ENCODE results near the gene ABTB2.
A peak's percentile ranks its signal among the peaks of the same experiment; 100 is the strongest.
"Not testable (repeated sequence)": the region's sequence is repeated elsewhere in the genome, so short reads cannot be mapped to it uniquely, and the experiment has no call there.

The ABTB2 gene

GRCh38 chr11:34260072-34260575 lies 97.7 kb downstream of the ABTB2 start:
- no peak for DNase-seq

DNA sequence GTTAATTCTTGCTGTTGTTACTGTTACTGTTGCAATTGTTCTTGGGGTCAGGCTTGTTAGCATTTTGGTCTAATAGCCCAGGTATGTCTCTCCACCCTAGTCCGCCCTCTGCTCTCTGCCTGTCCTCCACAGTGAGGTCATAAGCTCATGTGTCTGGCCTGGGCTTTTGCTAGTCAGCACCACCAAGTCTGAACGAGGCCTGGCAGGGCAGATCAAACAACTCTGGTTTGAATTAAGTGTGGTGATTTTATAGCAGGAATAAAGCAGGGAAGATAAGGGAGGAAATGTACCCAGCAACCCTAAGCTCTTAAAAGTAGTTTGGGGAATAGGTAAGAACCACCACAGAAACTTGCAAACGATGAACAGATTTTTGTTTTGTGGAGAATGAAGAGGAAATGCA lies 98.7 kb downstream of the ABTB2 start:
- DNase-seq: no peak

GRCh38 chr11:34256626-34257025 lies 101.2 kb downstream of the ABTB2 start:
- no peak for DNase-seq

- DNase-seq: no peak
Measured at GRCh38 chr11:34256150-34256549, 101.7 kb downstream of the ABTB2 start.

- DNase-seq: no peak
Measured at GRCh38 chr11:34255101-34255500, 102.7 kb downstream of the ABTB2 start.

DNA sequence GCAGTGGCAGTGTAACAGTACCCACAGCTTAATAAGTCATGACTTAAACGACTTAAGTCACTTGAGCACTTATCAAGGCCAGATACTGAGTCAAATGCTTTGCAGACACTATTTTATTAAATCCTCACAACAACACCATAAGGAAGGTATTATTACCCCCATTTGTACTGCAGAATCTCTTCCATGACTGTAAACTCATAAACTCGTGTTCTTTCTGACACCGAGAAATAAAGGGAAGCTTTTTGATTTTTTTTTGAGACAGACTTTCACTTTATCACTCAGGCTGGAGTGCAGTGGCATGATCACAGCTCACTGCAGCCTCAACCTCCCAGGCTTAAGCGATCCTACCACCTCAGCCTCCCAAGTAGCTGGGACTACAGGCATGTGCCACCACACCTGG lies 103.8 kb downstream of the ABTB2 start:
- DNase-seq: no peak

DNA sequence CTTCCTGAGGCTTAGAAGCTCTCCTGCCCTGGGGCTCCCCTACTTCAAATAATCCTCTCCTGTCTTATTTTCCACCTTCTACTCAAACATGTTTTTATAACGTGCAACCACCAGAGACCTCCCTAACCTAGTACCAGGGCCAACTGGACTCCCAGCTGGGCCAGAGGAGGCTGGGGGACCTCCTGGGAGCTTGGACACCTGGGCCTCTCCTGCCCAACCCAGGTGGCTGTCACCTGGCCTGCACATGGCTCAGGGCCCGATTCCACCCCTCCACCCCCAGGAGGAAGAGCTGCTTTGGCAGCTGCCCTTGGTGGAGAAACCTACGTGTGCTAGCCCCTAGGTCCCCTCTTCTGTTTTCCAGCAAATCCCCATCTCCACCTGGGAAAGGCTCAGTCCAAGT lies 105.2 kb downstream of the ABTB2 start:
- DNase-seq: no peak

GRCh38 chr11:34252015-34252414 lies 105.8 kb downstream of the ABTB2 start:
- no peak for DNase-seq

DNA sequence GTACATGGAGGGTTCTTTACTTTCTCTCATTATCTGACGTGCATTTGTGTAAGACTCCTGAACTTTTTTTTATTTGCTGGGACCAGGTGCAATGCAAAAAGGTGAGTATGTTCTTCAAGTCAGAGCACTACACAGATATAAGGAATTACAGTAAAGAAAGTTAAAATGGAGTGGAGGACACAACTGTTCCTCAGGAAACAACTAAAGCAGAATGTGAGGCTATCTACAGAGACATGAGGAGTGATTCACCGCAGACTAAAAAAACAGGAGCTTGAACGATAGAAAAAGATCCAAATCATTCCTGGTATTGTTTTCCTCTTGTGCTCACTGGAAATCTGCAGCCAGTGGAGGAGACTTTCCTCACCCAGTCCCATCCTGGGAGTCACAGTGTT lies 106.2 kb downstream of the ABTB2 start:
- peak; percentile 47 for DNase-seq

DNA sequence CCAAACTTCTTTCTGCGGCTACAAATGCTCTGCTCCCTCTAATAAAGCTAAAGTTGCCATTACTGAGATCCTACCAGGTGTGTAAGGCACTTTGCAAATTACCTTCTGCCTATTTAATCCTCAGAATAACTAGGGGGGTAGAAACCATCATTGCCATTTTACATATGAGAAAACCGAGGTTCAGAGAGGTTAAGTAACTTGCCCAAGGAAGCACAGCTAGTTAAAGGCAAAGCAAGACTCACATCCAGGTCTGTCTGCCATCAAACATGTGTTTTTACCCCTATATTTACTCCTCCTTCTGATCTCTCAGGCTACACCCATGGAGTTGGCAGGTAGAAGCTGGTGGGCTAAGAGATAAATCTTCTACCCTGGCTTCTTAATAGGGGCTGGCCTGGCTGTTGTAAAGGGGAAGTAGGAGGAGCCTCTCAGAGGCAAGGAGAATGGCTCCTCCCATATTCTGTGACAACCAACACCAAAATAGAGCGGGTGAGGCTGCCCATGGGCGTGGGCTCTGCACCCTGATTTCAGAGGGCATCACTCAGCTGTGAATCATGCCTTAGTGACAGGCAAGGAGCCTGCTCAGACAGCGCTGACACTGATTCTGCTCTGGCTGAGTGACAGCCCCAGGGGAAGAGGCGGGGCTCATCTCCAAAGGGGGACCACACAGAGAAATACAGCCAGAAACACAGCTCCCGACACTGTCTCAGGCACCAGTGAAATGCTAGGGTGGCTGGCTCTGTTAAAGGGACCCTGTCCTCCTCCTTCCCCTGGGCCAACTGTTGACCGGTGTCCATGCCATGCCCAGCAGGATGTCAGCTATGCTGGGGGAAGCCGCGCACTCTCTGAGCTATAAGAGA lies 106.8 kb downstream of the ABTB2 start:
- peak; percentile 74 for DNase-seq

DNA sequence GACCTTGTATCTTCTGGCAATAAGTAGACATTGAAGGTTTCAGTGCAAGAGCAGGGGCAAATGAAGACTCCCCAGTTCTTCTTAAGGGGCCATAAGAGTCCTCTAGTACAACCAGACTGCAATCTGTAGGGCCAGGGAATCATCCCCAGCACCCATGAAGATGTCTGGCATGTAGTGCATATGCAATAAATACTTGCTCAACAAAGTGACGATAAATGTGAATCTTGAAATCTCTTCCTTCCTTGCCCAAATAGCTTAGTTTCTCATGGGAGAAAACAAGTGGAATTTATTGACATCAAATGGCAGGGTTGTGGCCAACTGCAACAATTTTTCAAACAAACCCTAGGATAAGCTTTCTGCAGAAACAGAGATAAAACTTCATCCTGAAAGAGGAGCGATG lies 107.6 kb downstream of the ABTB2 start:
- no peak for DNase-seq

DNA sequence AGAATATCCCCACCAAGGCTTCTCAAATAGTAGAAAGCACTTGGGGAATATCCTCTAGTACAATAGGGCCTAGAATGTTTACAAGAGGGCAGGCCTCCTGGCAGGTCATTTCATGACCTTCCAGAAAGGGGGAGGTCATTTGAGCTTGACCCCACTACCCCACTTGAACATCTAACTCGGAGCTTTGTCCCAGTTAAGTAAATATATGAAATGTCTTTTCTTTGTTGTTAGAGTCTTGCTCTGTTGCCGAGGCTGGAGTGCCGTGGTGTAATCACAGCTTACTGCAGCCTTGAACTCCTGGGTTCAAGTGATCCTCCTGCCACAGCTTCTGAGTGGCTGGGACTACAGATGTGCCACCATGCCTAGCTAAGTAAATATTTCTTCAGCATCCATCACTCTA lies 108.4 kb downstream of the ABTB2 start:
- DNase-seq: no peak

DNA sequence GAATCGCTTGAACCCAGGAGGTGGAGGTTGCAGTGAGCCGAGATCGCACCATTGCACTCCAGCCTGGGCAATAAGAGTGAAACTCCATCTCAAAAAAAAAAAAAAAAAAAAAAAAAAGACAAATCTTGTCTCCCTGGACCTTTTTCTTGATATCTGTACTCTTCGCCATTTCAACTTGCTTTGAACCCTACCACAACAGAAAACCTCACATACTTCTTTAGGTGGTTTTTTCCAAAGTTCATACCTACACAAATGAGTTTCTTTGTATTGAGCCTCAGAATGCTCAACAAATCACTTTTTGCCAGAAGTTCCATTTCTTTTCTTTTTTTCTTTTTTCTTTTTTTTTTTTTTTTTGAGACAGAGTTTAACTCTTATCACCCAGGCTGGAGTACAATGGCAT lies 111.3 kb downstream of the ABTB2 start:
- not testable (repeated sequence) for DNase-seq

GRCh38 chr11:34245041-34245440 lies 112.8 kb downstream of the ABTB2 start:
- no peak for DNase-seq

DNA sequence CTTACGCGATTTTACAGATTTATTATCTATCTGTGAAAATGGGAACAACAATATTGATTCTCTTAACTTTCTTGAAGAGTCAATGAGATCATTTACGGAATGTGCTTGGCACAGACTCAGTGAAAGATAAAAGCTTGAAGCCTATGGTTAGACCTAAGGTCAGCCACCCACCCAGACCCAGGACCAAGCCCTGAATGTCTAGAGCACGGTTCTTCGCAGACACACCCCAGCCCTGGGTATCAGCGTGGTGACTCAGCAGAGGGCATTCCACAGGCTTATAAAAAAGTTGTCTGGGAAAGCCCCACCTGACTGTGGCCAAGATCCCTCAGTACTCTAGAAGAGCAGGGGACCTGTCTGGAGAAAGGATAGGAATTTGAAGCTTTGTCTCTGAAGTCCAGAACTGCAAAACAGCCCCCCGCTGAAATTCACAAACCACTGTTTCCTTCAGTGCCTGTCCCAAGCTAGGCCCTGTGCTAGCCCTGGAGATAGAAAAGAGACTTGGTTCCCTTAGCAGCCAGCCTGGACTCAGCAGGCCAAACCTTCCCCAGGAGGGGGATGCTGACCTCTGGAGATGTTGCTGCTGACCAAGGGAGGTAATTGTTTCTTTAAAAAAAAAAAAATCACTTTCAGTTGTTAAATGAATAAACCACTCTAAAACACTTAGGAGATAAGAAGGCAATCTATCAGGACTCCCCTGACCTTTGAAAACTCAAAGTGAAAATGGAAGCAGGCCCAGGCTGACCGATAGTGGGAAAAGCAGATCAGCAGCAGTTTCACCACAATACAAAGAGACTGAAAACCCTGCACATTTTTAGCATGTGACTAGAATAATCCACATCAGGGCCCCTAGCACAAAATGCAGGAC lies 114.0 kb downstream of the ABTB2 start:
- DNase-seq: peak; percentile 55

GRCh38 chr11:34242037-34242625 lies 115.7 kb downstream of the ABTB2 start:
- no peak for DNase-seq

- no peak for DNase-seq
Measured at GRCh38 chr11:34240150-34240494, 117.7 kb downstream of the ABTB2 start.

DNA sequence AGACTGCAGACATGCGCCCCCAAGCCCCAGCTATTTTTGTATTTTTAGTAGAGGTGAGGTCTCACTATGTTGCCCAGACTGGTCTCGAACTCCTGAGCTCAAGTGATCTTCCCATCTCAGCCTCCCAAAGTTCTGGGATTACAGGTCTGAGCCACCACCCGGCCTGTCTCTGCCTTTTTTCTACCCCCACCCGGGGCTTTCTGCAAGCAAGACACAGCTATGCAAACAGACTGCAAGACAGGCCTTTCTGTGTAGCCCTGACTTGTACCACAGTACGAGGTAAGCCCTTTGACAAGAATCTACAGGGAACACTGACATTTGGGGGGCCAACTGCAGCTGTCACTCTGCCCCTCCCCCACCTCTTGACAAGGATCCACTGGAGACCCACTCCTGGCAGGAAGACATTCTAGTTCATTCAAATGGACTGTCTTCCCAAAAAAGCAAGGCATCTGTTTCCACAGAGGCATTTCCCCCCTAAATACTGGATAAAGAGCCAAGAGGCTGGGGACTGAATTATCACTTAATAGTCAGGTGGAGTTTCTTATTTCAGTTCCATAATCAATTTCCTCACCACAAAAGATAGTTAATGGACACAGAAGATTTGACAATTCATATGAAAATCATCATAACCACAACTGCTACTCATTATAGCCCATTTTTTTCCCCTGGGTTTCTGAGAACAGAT lies 118.2 kb downstream of the ABTB2 start:
- no peak for DNase-seq

DNA sequence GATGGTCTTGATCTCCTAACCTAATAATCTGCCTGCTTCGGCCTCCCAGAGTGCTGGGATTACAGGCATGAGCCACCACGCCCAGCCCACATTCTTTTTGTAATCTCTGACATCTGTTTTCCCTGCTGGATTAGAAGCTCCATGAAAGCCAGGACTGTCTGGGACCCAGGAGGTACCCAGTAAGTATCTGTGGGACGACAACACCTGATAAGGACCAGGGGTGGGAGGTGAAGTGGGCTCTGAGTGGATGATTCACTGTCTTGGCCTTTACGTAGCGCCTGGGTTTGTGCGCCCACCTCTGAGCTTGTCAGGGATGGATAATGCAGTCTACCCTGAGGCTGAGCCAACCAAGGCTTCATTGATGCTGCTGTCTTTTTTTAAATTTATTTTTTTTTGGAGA lies 118.8 kb downstream of the ABTB2 start:
- peak; percentile 14 for DNase-seq

DNA sequence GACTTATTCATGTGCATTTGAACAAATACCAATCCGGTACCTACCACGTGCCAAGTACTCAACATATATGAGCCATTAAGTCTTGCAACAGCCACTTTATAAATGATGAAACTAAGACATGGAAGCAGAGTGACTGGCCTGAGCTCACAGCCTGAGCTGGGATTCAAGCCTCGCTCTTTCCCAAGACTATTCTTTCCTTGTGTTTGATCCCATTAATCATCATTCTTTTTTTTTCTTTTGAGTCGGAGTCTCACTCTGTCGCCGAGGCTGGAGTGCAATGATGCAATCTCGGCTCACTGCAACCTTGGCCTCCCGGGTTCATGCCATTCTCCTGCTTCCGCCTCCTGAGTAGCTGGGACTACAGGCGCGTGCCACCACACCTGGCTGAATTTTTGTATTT lies 119.3 kb downstream of the ABTB2 start:
- DNase-seq: peak; percentile 13

DNA sequence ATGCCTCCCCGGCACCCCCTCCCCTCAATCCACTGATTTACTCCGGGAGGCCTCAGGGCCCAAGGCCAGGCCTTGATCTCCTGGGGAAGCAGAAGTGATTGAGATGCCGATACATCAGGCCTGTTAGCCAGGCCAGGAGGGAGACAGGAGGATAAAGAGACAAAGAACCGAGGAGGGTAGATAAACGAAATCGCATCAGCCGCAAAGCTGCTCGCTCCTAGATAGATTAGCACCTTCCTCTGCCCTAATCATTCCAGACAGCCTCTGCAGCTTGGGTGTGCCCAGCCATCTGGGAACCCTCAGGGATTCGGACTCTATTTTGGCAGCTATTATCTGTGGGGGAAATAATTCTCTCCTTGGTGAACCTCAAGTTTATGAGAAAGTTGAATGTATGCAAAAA lies 121.2 kb downstream of the ABTB2 start:
- no peak for DNase-seq

GRCh38 chr11:34235591-34236071 lies 122.2 kb downstream of the ABTB2 start:
- no peak for DNase-seq

GRCh38 chr11:34235189-34235588 lies 122.6 kb downstream of the ABTB2 start:
- no peak for DNase-seq

All from fibroblast of skin of scalp (primary cell).